Nephron (organoid): ENCODE data around the gene CHURC1.

Source experiments
- H3K27ac Mint-ChIP-seq, 3 experiments: 2 replicates each; pipeline ENCODE4 v1.8.0; 2020; ENCODE audit warnings: mixed read lengths in 3 of 3, mild to moderate bottlenecking in 2 of 3, moderate library complexity in 1 of 3
- H3K27me3 Mint-ChIP-seq: 2 replicates; pipeline ENCODE4 v1.8.0; 2021; ENCODE audit warnings: low read depth, mild to moderate bottlenecking, moderate library complexity, mixed read lengths
- H3K36me3 Mint-ChIP-seq: 2 replicates; pipeline ENCODE4 v1.8.0; 2020; ENCODE audit warnings: low read depth, mixed read lengths
- H3K4me1 Mint-ChIP-seq: 2 replicates; pipeline ENCODE4 v1.8.0; 2020; ENCODE audit warnings: mixed read lengths
- H3K4me3 Mint-ChIP-seq, 3 experiments: 2 replicates each; pipeline ENCODE4 v1.8.0; 2020; ENCODE audit warnings: mild to moderate bottlenecking in 3 of 3, mixed read lengths in 3 of 3, moderate library complexity in 2 of 3
- H3K9me3 Mint-ChIP-seq: 2 replicates; pipeline ENCODE4 v1.8.0; 2020; ENCODE audit warnings: mixed read lengths
- TF ChIP-seq, protein P1 (sequence below), 3 experiments: fragments of 200-600 bp; sonication (generic); IDR thresholded peaks; one replicate each; pipeline ENCODE4 v1.5.0; 2021; ENCODE audit warnings: antibody characterized with exemption in 3 of 3; ENCODE audit not compliant: unreplicated experiment in 3 of 3

The CHURC1 gene

DNA sequence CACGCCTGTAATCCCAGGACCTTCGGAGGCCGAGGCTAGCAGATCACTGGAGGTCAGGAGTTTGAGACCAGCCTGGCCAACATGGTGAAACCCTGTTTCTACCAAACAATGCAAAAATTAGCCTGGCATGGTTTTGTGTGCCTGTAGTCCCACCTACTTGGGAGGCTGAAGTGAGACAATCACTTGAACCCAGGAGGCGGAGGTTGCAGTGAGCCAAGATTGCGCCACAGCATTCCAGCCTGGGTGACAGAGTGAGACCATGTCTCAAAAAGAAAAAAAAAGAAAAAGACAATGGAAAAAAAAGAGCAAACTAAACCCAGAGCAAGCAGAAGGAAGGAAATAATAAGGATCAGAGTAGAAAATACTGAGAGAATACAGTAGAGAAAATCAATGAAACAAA, 5.4 kb downstream of the CHURC1 start:
- no peaks in the 10 kb centered on the region for H3K27me3 Mint-ChIP-seq
- H3K27ac Mint-ChIP-seq: no peak overlapping the region
- peaks cover 6% of the 10 kb centered on the region for H3K36me3 Mint-ChIP-seq
- no peak overlapping the region for H3K4me3 Mint-ChIP-seq
- TF ChIP-seq, protein P1, sequence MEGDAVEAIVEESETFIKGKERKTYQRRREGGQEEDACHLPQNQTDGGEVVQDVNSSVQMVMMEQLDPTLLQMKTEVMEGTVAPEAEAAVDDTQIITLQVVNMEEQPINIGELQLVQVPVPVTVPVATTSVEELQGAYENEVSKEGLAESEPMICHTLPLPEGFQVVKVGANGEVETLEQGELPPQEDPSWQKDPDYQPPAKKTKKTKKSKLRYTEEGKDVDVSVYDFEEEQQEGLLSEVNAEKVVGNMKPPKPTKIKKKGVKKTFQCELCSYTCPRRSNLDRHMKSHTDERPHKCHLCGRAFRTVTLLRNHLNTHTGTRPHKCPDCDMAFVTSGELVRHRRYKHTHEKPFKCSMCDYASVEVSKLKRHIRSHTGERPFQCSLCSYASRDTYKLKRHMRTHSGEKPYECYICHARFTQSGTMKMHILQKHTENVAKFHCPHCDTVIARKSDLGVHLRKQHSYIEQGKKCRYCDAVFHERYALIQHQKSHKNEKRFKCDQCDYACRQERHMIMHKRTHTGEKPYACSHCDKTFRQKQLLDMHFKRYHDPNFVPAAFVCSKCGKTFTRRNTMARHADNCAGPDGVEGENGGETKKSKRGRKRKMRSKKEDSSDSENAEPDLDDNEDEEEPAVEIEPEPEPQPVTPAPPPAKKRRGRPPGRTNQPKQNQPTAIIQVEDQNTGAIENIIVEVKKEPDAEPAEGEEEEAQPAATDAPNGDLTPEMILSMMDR (IDR thresholded peaks at IDR 0.05; ENCODE audit: unreplicated experiment in 3 of 3): no peak
- H3K9me3 Mint-ChIP-seq: no peaks in the 10 kb centered on the region
- H3K4me1 Mint-ChIP-seq: peaks cover 21% of the 10 kb centered on the region

DNA sequence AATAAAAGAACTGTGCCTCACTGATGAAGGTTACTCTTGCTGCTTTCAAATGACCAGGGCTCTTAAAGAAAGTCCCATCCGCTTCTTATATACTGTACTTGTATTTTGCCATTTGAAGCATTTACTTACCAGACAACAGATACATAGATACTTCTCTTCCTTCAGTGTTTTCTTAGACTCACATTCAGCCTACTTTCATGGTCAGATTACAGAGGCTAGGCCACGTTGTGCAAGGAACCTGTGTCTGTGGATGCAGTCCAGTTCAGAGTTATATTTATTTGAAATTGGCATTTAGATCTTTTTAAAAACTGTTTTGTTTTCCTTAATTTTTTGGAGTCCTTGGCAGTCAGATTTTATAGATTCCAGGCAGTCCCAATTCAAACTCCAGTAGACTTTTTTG, 6.2 kb downstream of the CHURC1 start:
- Mint-ChIP-seq H3K4me1 (peaks cover 13% of the 10 kb centered on the region), H3K27me3 (no peaks in the 10 kb centered on the region), H3K36me3 (peaks cover 7% of the 10 kb centered on the region), H3K4me3 (peak overlapping the region in 1 of 3 experiments; percentile 1), H3K9me3 (no peaks in the 10 kb centered on the region), H3K27ac (peak overlapping the region; percentile 3 to 11 (median 6))
- TF ChIP-seq, protein P1 (IDR thresholded peaks at IDR 0.05; ENCODE audit: unreplicated experiment in 3 of 3): no peak

DNA sequence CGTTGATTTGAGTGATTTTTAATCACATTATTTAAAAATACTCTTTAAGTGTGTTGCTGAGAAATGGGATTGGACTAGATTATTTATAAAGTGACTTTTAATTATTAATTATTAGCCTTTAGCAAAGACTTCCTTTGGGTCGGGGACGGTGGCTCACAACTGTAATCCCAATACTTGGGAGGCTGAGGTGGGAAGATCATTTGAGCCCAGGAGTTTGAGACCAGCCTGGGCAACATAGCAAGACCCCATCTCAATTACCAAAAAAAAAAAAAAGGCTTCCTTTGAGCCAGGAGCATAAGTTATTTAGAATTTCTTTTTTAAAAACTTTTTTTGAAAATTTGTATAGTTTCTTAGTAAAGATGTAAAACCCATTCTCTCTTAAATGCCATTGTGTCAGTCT, 8.8 kb downstream of the CHURC1 start:
- H3K4me1 Mint-ChIP-seq: no peaks in the 10 kb centered on the region
- H3K9me3 Mint-ChIP-seq: no peaks in the 10 kb centered on the region
- peaks cover 17% of the 10 kb centered on the region for H3K36me3 Mint-ChIP-seq
- H3K27ac Mint-ChIP-seq: no peak overlapping the region
- no peaks in the 10 kb centered on the region for H3K27me3 Mint-ChIP-seq
- TF ChIP-seq, protein P1 (IDR thresholded peaks at IDR 0.05; ENCODE audit: unreplicated experiment in 3 of 3): no peak
- no peak overlapping the region for H3K4me3 Mint-ChIP-seq

DNA sequence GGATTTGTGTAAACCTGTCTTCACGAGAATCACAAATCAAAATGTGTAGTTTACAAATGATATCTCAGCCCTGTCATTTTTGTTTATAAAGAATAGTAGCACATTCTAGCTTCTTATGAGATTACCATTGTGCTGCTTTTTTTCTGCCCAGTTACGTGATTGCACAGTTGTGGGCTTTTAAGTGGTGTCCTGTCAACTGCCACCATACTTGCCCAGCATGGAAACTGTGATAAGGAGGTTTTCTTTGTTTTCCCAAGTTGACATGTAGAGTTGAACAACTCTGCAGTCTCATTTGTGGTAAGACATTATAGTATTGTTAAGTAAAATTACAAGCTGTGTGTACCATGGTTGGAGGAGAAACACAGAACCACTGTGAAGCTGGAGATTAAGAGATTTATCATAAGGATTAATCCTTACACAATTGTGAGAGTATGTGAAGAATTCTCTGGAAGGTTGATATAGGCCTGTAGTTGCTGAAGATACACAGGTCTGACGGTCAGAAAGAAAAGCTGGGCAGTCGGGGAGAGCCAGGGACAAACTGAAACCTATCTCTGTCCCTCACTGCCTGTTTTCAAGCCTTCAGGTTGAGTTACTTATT, 12.2 kb downstream of the CHURC1 start:
- Mint-ChIP-seq H3K27me3 (no peaks in the 10 kb centered on the region), H3K9me3 (no peaks in the 10 kb centered on the region), H3K36me3 (peaks cover 28% of the 10 kb centered on the region), H3K4me3 (no peak overlapping the region), H3K27ac (no peak overlapping the region), H3K4me1 (peaks cover 3% of the 10 kb centered on the region)
- TF ChIP-seq, protein P1 (IDR thresholded peaks at IDR 0.05; ENCODE audit: unreplicated experiment in 3 of 3): no peak

DNA sequence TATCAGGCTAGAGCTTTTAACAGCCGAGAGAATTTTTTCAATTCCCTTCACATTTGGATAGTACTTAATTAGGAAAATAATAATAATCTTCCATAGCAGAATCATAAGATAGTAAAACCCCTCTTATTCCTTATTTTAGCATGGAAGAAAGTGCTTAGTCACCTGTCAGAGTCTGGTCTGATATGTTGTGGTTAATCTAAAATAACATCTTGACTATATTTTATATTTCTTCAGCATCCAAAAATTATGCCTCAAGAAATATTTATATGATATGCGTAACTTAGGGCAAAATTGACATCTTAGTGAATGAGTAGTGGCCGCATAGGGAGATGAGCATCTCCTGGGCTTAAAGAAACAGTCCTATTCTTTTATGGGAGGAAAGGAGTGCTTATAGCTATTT, 12.8 kb downstream of the CHURC1 start:
- TF ChIP-seq, protein P1 (IDR thresholded peaks at IDR 0.05; ENCODE audit: unreplicated experiment in 3 of 3): no peak
- Mint-ChIP-seq H3K4me3 (no peak overlapping the region), H3K9me3 (no peaks in the 10 kb centered on the region), H3K27me3 (no peaks in the 10 kb centered on the region), H3K4me1 (peaks cover 8% of the 10 kb centered on the region), H3K27ac (no peak overlapping the region), H3K36me3 (peaks cover 28% of the 10 kb centered on the region)
